HG02763 (cell line): Measurements from ENCODE around the gene PLXDC2.

Experiments
- ATAC-seq: cut with Tn5 transposase; IDR thresholded peaks from one replicate; pipeline ENCODE4 v1.9.1; 2021; ENCODE audit warnings: mild to moderate bottlenecking, moderate library complexity; ENCODE audit not compliant: unreplicated experiment

Gene PLXDC2

DNA sequence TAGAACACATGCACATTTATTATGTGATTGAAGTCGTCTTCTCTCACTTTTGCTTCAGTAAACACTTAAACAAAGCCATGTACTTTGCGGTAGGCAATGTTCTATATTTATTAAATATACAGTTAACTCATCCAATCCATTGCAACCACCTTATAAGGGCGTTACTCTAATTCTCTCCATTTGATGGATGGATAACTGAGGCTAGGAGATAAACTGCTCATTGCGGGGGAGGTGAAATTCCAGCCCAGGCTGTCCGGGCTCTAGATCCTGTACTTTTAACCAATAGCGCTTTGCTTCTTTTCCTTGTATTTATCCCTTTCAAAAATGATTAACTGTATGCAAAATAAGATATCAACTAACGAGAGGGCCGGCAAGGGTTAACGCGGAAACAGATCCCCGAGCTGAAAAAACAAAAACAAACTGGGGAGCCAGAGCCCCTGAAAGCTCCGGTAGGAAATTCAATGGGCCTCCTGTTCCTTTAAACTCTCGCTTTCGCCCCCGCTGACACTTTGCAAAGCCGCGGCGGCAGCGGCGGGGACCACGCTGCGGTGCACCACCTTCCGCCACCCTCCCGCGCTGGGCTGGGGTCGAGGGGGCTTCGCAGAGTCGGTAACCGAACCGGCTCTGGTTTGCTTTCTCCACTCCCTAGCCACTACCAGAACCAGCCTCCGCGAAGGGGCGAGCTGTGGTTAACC, 1.0 kb upstream of the PLXDC2 start:
- ATAC-seq: no peak

DNA sequence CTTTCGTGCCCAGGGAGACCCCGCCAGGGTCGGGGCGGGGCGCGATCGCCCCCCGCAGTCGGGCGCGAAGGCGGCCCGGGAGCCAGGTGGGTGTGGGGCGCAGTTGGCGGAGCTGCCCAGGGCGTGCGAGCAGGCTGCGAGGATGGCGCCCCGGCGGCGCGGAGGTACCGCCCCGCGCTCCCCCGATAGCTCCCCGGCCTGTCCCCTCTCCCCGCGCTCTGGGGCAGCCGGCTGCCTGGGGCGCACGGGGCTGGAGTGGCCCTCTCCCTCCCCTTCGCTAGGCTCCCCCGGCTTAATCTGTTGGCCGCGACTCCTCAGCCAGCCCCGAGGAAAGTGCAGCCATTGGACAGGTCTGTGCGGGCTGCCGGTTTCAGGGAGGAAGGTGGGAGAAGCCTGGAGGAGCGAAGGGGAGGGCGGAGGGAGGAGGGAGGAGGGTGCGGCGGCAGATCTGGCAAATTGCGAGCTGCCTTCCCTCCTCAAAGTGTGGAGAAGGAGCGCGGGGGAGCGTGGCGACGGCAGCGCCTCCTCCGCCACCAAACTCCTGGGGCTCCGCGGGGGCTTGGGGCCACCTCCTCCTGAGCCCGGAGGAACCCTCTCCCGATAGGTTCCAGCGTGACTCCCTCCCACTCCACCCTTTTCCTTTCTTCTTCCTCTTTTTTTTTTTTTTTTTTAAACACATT, 361 bp upstream of the PLXDC2 start:
- no peak for ATAC-seq

DNA sequence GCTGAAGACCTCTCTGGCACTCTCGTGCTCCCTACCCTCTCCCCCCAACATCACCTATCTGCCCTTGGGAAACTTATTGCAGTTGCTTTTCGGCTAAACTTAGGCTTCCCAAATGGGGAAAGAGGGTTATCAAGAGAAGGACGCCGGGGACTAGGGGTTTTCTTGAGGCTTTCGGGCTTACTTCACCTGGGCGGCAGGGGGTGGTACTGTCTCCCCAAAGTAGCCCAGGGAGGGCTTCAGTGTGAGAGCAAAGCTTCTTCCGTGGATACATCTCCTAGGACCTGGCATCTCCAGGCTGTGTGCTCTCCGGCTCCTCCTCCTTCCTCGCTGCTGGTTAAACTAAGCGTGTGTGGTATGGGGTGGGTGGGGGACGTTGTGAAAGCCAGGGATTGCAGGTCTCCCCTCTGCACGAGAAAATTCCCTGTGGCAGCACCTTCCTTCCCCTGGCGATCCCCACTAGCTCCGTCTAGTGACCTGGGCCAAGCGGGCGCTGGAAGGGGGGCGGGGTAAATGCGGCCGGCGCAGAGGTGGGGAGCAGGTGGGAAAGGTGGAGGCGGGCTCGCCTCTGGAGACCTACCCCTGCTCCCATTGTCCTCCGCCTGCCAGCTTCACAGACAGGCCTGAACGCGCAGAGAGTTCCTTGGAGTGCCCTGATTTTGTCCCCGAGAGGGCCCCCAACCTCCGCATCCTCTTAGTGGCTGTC, 1.1 kb downstream of the PLXDC2 start:
- ATAC-seq: no peak

DNA sequence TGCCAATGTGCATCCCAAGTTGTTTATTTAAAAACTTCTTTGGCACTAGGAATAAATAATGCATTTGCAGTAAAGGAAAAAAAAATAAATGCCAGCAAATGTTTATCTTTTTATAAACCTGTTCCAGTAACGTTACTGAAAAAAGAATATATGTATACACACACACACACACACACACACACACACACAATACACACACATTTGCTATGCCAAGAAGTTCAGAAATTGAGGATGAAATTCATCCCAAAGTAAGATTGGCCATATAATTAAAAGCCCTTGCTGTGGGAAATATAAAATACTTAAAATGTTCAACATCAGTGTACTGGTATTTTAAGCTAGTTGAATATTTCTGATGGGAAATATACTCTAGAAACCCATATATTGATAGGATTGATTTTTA, 2.6 kb downstream of the PLXDC2 start:
- ATAC-seq: no peak

DNA sequence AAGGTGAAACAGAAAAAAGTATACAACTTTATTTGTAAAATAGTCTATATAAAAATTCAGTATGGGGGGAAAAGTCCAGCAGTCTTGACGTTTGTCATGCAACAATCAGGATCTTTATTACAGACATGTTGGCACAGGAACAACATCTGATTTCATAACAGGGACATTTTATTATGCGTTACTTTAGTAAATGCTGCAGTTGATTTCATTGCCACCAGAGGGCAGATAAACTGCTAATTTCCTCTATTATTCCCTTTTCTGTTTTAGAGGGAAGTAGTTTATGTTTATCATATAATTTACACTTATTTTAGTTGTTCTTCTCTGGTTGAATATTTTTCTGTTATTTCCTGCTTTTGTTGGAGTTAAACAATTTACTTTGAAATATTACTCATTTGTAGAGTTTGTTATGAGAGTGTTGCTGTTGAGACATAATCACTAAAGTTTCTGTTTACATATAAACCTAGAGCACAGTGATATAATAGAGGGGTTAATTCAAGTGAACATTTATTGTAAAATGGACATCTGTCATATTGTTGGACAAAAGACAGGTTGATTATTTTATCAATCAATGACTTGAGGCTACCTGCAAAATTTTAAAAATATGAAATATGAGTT, 3.3 kb downstream of the PLXDC2 start:
- no peak for ATAC-seq

DNA sequence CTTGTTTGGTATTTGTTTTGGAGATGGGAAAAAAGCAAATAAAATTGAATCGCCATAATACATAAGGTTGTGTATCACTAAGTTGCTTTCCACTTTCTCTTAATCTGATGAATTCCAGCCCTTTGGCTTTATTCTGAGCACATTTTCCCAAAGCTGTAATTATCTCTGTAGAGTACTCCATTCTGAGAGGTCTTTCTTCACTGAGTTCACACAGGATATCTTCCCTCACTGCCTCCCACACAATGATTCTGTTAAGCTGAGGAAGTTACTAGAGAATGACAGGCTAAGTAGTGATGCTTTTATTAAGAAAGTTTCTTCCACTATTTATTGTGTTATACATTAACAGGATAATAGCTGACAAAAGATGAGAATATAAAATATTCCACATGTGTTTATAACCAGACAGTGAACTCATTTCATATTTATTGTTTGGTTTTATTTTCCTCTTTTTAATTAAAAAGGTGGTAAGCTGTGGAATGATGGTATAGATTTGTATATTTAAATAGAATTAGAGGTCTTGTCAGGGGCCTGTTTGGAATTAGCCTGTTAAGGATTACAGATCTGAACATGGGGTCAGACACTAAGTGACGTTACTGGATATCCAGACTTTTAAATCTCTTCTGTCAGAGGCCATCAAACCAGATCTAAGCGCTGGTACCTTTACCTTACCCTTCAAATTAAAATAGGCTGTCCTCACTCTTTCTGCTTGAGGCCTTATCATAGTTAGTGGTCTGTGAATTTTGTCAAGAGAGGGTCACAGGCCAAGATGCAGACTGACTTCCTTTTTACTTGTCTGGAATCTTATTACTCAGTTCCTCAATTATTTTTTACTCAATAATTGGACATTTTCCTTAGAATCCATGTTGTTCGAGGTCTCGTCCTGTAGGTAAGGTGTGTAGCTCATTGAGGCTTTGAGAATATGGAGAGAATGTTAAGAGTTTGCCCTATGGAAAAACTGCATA, 8.4 kb downstream of the PLXDC2 start:
- no peak for ATAC-seq

DNA sequence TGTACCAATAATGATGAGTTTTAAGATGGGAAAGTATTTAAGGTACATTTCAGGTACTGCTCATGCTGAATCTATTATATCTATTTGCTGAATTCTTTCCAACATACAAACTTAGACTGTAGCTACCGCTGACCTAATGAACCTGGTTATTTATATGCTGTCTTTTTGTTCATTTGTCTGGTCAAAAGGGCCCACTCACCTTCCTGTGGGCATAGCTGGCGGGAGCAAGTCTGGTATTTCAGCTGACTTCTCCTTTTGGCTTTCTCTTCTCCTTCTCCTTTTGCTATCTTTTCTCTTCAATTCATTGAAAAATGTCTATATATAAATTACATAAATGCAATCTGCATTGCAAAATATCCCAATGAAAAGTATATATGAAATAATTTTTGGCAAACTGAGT, 9.5 kb downstream of the PLXDC2 start:
- no peak for ATAC-seq

DNA sequence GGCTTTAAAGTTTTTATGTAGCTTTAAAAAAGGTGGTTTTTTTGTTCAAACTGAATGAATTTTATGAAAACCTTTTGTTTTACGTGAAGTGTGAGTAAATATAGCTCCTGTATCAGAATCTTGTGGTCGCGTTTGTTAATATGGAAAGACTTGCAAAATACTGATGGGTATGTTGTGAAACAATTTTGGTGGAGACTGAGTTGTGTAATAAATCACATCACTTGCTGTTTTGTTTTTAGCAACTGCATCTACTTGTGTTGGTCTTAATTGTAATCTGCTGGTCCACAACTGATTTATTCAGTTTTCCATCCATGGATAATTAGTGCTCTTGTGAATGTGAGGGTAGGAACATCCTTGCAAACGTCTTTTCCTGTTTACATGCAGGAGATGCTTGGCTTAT, 10.5 kb downstream of the PLXDC2 start:
- ATAC-seq: no peak

DNA sequence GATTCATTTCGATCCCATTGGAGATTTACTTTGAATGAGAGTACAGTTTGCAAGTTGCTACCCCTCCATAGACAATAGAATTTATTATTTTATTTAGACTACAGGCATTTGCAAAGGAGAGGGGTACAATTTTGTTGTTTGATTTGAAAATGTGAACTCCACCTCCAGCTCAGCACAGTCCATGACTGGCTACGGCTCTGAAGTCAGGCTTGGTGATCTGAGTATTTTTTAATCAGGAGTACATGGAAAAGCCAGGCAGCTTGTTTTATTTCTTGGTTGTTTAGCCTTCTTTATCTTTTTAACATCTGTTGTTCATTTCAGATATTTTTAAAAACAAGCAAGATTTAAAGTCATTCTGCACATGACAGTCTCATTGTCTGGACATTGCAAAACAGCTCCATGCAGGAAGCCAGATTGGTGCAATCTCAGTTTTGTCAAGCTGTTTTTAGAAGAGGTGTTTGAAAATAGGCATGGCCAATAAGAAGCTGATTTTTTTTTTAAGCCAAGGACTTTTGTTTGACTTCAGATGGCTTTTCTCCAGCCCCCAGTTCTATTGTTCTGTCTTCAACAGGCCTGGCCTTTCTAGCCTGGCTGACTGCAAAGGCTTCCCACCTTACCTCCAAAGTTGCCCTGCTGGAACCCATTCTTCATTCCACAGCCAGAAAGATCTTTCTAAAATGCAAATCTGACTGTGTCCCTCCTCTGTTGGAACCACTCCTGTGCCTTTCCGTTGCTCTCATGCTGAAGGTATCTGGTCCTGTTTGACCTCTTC, 12.2 kb downstream of the PLXDC2 start:
- ATAC-seq: no peak

DNA sequence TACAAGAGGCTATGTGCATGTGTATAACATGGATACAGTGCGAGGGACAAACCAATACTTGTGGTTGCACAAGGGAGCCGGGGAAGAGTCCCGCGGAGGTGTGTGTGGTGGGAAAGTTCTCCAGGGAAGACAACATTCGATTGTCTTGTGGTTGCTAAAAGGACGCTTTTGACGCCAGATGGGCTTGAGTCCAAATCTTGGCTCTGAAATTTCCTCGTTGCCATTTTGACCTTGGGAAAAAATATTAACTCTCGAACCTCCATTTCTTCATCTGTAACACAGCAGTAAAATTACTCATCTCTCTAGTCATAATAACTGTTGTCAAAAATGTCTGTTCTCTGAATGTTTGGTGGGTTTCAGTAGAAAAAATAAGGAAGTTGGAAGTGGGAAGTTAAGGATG, 16.5 kb downstream of the PLXDC2 start:
- ATAC-seq: no peak

DNA sequence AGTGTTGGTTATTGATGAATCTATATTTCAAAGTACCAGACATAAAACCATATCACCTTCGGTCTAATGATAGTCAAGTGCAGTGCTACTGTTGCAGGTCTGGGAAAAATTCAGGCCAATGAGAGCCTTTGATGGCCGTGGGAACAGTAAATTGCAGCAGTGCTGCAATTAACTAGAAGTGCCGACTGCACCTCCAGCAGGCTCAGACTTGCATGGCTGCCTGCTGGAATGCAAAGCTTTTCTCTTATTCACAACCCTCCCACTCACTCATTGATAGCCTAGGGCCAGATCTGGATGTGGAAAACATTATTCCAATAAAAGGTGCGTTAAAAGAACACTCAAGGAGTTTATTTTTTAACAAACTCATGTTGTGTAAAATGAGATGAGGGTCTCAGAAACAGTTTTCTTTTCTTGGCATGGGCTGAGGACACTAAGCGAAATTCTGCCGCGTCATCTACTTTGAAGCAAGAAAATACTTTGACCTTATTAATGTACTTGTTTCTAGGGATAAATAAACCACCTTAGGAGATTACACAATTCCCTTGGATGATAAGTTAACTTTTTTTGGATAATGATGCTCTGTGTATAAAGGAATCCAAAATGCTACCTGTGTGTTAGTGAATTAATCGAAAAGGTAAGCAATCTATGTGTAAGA, 17.1 kb downstream of the PLXDC2 start:
- ATAC-seq: no peak

DNA sequence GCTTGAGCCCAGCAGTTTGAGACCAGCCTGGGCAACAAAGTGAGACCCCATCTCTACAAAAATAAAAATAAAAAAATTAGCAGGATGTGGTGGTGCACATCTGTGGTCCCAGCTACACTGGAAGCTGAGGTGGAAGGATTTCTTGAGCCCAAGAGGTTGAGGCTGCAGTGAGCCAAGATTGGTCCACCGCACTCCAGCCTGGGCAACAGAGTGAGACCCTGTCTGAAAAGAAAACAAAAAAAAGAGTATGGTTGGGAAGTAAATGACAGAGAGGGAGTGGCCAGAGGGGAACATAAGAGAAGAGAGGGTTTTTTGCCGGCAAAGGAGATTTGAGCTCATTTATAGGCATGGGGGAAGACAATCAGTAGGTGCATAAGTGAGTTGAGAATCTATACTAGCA, 19.7 kb downstream of the PLXDC2 start:
- ATAC-seq: no peak

DNA sequence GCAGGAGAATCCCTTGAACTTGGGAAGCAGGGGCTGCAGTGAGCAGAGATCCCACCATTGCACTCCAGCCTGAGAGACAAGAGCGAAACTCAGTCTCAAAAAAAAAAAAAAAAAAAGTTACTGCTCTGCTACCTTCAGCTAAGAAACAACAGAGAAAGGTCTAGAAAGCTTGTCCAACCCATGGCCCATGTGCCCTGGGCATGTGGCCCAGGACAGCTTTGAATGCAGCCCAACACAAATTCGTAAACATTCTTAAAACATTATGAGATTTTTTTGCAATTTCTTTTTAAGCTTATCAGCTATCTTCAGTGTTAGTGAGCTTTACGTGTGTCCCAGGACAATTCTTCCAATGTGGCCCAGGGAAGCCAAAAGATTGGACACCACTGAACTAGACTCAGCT, 22.9 kb downstream of the PLXDC2 start:
- no peak for ATAC-seq

DNA sequence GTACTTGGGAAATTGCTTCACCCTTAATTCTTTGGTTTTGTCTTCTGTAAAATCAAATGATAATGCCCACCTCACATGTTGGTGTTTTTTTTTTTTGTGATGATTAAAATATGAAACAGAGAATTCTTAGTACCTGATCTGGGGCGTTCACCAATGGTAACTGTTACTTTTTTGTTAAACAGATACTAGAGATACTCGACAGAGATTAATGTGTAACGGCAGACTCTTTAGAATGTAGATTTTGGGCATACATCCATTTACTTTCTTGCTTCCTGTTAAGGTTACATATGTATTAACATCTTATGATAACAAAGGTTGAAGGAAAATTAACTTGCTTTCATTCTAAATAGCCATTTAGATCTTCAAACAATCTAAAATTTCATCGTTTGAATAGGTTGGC, 23.3 kb downstream of the PLXDC2 start:
- ATAC-seq: no peak

DNA sequence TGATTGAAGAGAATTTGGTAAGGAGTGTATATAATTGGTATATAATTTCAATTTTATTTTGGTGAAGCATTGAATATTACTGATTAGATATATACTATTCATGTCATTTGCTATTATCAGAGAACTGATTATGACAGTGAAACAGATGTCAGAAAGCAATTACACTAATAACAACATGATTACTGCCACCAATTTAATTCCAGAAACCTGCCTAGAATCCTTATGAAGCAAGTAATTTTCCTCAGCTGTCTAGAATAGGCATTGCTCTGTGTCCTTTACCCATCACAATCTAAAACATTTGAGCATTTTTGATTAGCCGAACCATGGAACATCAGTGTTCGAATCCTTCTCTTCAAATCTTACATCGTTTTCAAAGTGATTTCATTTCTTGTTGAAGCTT, 24.5 kb downstream of the PLXDC2 start:
- no peak for ATAC-seq

DNA sequence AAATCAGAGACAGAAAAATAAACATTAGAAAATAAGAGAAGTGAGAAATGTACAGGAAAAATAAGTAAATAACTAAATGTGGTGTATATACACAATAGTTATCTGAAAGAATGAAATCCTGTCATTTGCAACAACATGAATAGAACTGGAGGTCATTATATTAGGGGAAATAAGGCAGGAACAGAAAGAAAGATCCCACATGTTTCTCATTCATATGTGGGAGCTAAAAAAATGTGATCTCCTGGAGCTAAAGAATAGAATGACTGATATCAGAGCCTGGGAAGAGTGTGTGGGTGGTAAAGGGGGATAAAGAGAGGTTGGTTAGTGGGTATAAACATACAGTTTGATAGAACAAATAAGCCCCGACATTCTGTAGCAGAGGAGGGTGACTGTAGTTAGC, 27.3 kb downstream of the PLXDC2 start:
- no peak for ATAC-seq

DNA sequence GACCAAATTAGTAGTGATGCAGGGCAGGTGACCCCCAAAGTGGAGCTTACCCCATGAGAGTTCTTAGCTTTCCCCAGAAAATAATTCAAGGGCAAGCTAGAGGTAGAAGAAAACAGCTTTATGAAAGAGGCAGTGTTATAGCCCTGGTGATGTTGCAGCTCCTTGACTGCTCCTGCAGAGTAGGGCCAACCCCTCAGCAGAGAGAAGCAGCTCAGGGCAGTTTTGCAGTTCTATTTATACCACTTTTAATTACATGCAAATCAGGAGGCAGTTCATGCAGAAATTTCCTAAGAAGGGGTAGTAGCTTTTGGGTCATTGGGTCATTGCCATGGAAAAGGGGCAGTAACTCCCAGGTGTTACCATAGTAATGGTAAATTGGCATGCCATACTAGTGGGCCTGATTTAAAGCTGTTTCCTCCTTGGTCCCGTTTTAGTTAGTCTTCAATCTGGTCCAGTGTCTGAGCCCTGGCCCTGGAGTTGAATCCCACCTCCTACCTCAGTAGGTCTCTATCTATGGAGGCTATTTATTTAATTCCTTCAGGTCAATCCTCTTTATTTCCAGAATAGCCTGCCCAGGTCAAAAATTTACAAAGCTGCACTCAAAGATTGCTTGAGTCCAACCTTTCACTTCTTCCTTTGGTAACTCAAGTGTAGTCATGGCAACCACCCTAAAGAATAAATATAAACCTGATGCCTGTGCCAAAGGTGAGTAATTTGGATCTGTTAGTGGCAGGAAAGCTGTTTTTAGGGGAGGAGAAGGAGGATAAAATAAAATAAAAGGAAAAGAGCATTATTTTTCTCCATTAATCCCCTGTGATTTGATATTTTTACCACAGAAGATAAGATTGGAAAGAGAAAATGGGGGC, 29.5 kb downstream of the PLXDC2 start:
- no peak for ATAC-seq

DNA sequence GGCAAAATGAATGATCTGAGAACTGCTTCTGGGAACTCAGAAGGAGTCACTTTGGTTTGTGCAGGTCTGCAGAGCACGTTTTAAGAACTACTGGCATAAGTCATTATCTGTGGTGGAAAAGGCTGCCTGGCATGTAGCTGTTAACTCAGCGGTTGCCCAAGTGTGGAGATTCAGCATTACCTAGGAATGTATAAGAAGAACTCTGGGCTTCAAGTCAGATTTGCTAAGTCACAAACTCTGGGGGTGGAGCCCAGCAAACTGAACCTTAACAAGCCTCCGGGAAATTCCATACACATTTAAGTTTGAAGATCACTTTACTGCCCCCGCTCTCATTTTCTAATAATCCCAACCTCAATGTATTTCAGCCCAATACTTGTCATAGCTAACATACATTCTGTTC, 31.1 kb downstream of the PLXDC2 start:
- no peak for ATAC-seq
